Measurements from ENCODE around the gene MSH3.

MSH3 gene

DNA sequence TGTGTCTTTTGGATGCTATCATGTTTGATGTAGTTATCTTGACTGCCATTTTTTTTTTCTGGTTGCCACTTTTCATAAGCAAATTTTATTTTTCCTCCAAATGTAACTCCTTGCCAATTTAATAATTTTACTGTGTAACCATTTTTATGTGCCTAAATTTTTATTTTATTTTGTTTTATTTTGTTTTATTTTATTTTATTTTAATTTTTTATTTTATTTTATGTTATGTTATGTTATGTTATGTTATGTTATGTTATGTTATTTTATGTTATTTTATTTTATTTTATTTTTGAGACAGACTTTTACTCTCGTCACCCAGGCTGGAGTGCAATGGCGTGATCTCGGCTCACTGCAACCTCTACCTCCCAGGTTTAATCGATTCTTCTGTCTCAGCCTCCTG, 108.1 kb downstream of the MSH3 start:
- no peaks in the 10 kb centered on the region for H3K4me1 Mint-ChIP-seq
- no peaks in the 10 kb centered on the region for H3K9me3 Mint-ChIP-seq
- no peak overlapping the region for H3K4me3 Mint-ChIP-seq
- no peaks in the 10 kb centered on the region for H3K27me3 Mint-ChIP-seq (ENCODE audit: low read depth, poor library complexity)
- TF ChIP-seq, protein P1, sequence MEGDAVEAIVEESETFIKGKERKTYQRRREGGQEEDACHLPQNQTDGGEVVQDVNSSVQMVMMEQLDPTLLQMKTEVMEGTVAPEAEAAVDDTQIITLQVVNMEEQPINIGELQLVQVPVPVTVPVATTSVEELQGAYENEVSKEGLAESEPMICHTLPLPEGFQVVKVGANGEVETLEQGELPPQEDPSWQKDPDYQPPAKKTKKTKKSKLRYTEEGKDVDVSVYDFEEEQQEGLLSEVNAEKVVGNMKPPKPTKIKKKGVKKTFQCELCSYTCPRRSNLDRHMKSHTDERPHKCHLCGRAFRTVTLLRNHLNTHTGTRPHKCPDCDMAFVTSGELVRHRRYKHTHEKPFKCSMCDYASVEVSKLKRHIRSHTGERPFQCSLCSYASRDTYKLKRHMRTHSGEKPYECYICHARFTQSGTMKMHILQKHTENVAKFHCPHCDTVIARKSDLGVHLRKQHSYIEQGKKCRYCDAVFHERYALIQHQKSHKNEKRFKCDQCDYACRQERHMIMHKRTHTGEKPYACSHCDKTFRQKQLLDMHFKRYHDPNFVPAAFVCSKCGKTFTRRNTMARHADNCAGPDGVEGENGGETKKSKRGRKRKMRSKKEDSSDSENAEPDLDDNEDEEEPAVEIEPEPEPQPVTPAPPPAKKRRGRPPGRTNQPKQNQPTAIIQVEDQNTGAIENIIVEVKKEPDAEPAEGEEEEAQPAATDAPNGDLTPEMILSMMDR (IDR thresholded peaks at IDR 0.05): no peak
- no peak for DNase-seq
- no peak overlapping the region for H3K27ac Mint-ChIP-seq
- peaks cover 16% of the 10 kb centered on the region for H3K36me3 Mint-ChIP-seq (ENCODE audit: low read depth)

DNA sequence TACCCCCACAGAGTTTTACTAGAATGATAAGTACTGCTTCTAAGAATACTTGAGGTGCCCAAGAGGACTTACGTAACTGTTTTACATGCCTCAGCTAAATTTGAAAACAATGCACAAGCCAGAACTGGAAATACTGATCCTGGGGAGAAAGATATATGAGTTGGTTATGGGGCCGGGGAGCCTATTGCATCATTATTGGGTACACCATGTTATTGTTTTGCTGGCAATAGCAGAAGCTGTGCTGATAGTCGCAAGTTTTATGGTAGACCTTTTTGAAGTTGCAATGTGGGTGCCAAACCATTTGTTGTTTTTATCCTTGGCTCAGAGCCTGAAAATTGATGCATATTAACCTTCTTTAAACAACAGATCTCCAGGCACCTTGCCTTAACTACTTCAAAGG, 108.8 kb downstream of the MSH3 start:
- Mint-ChIP-seq H3K9me3 (no peaks in the 10 kb centered on the region), H3K36me3 (ENCODE audit: low read depth) (peaks cover 16% of the 10 kb centered on the region), H3K4me3 (no peak overlapping the region), H3K27ac (no peak overlapping the region), H3K27me3 (ENCODE audit: low read depth, poor library complexity) (no peaks in the 10 kb centered on the region), H3K4me1 (no peaks in the 10 kb centered on the region)
- DNase-seq: no peak
- TF ChIP-seq, protein P1 (IDR thresholded peaks at IDR 0.05): no peak

DNA sequence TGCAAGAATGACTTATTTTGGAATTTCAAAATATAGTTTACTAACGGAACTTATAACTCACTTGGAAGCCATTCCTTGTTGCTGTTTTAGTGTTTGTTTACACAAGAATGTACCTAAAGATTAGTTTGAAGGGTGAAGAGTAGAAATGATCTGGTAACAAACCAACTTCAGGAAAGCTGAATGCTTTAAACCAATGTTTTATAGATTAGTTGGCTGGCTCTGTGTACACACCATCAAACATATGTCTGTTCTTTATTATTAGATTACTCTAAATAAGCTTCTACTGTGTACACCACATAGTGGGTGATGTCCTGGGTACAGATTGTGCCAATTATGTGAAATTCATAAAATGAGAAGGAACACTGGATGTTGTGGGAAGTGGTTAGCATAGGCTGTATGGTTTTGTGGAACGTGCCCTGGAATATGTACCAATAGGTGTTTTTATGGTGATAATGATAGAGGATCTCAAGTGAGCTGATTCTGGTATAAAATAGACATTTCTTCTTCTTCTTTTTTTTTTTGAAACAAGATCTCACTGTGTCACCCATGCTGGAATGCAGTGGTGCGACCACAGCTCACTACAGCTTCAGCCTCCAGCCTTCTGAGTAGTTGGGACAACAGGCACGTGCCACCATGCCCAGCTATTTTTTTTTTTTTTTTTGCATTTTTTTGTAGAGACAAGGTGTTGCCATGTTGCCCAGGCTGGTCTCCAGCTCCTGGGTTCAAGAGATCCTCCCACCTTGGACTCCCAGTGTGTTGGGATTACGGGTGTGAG, 109.6 kb downstream of the MSH3 start:
- DNase-seq: no peak
- TF ChIP-seq, protein P1 (IDR thresholded peaks at IDR 0.05): no peak

DNA sequence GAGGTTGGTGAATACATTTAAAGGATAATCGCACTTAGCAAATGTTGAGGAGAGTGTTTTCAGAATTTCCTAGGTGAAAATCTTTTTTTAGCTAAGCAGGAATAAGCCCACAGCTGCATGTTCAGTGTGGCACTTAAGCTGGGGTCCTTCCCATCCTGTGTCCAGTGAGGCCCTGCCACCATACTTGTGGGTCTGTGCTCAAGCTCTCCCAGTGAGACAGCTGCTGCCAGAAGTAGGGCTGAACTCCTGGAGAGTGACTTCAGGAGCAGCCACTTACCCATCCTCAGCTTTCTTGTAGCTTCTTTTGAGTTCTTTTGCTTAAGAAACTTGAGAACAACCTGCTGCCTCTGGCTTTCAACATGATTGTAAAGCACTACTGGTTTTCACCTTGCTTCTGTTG, 110.3 kb downstream of the MSH3 start:
- H3K9me3 Mint-ChIP-seq: no peaks in the 10 kb centered on the region
- H3K27ac Mint-ChIP-seq: no peak overlapping the region

More for the DNA sequence above, 109.6 kb downstream of the MSH3 start:
- Mint-ChIP-seq H3K27ac (no peak overlapping the region), H3K4me1 (no peaks in the 10 kb centered on the region), H3K36me3 (ENCODE audit: low read depth) (peaks cover 16% of the 10 kb centered on the region), H3K9me3 (no peaks in the 10 kb centered on the region), H3K27me3 (ENCODE audit: low read depth, poor library complexity) (no peaks in the 10 kb centered on the region), H3K4me3 (no peak overlapping the region)

DNA sequence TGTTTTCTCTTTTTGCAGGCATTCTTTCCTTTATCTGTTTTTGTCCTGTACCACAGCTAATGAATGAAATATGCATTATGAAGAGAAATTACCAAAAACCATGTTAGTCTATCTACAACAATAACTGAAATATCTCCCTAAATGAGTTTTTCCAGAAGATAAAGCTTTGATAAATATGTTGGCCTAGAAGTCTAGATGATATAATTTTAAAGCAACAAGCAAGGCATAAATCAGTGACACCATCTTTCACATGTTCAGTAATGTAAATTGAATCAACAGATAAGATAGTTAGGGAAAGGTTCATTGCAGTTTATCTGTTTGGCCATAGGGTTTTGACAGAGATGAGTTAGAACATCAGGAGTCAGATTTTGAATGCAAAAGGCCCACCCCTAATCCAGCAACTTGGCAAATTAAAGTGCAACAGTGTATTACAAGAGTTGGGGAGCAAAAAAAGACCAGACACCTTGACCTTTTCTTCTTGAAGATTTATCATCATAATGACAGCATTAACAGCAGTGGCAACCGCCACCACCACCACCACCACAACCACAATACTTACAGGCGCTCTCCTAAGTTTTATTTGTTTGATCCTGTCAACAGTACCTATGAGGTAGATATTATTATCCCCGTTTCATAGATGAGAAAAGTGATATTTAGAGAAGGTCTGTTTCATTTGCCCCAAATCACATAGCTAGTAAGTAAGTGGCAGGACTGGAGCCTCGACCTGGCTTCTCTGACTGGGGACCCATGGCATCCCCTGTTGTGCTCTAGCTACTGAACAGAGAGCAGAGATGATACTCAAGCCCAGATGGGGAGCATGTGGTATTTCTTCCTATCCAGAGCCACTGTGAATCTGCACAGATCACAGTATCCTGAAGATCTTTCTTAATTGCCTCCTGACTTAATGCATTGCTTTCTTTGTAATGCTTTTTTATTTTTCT, 123.2 kb downstream of the MSH3 start:
- no peak overlapping the region for H3K27ac Mint-ChIP-seq
- DNase-seq: no peak
- H3K27me3 Mint-ChIP-seq (ENCODE audit: low read depth, poor library complexity): no peaks in the 10 kb centered on the region
- H3K4me3 Mint-ChIP-seq: no peak overlapping the region
- H3K9me3 Mint-ChIP-seq: no peaks in the 10 kb centered on the region
- peaks cover 14% of the 10 kb centered on the region for H3K4me1 Mint-ChIP-seq
- TF ChIP-seq, protein P1 (IDR thresholded peaks at IDR 0.05): no peak
- H3K36me3 Mint-ChIP-seq (ENCODE audit: low read depth): peaks cover 21% of the 10 kb centered on the region

More for the DNA sequence above, 110.3 kb downstream of the MSH3 start:
- no peak overlapping the region for H3K4me3 Mint-ChIP-seq
- H3K4me1 Mint-ChIP-seq: no peaks in the 10 kb centered on the region
- DNase-seq: no peak
- TF ChIP-seq, protein P1 (IDR thresholded peaks at IDR 0.05): no peak
- peaks cover 16% of the 10 kb centered on the region for H3K36me3 Mint-ChIP-seq (ENCODE audit: low read depth)
- H3K27me3 Mint-ChIP-seq (ENCODE audit: low read depth, poor library complexity): no peaks in the 10 kb centered on the region
